ENCODE measurements around the gene FAM8A1.
"Not testable (repeated sequence)": the region's sequence is repeated elsewhere in the genome, so short reads cannot be mapped to it uniquely, and the experiment has no call there.

Gene FAM8A1

GRCh38 chr6:17599877-17600526 lies at the start of gene FAM8A1:
Gene FAM8A1 (plus strand): TSS chr6:17600302. CDS start chr6:17600410, 108 bp downstream.
- peak; percentile 95 for DNase-seq

GRCh38 chr6:17551383-17551958 lies 48.6 kb upstream of the FAM8A1 start:
- no peak for DNase-seq

GRCh38 chr6:17552861-17553260 lies 47.2 kb upstream of the FAM8A1 start:
- no peak for DNase-seq

GRCh38 chr6:17556014-17556413 lies 44.1 kb upstream of the FAM8A1 start:
- no peak for DNase-seq

- DNase-seq, result no peak
These were observed 37.5 kb upstream of the FAM8A1 start for GRCh38 chr6:17562636-17563035.

- DNase-seq, result no peak
These were observed 34.7 kb upstream of the FAM8A1 start for GRCh38 chr6:17565399-17565798.

GRCh38 chr6:17574866-17575560 lies 25.1 kb upstream of the FAM8A1 start:
- no peak for DNase-seq

GRCh38 chr6:17577059-17577458 lies 23.0 kb upstream of the FAM8A1 start:
- DNase-seq, result no peak

GRCh38 chr6:17580518-17581048 lies 19.5 kb upstream of the FAM8A1 start:
- DNase-seq, result no peak

- not testable (repeated sequence) for DNase-seq
These were observed 18.8 kb upstream of the FAM8A1 start for GRCh38 chr6:17581282-17581681.

GRCh38 chr6:17583811-17584210 lies 16.3 kb upstream of the FAM8A1 start:
- DNase-seq, result no peak

- DNase-seq, result peak; percentile 54
These were observed 15.8 kb upstream of the FAM8A1 start for GRCh38 chr6:17584241-17584803.

- DNase-seq, result no peak
These were observed 14.2 kb upstream of the FAM8A1 start for GRCh38 chr6:17585766-17586490.

- not testable (repeated sequence) for DNase-seq
These were observed 13.5 kb upstream of the FAM8A1 start for GRCh38 chr6:17586623-17587022.

- no peak for DNase-seq
These were observed 12.1 kb upstream of the FAM8A1 start for GRCh38 chr6:17588011-17588410.

- DNase-seq, result no peak
These were observed 10.6 kb upstream of the FAM8A1 start for GRCh38 chr6:17589406-17590096.

GRCh38 chr6:17591287-17591686 lies 8.8 kb upstream of the FAM8A1 start:
- no peak for DNase-seq

GRCh38 chr6:17593246-17593645 lies 6.9 kb upstream of the FAM8A1 start:
- no peak for DNase-seq

GRCh38 chr6:17596085-17596484 lies 4.0 kb upstream of the FAM8A1 start:
- no peak for DNase-seq

GRCh38 chr6:17600527-17601385 lies 654 bp downstream of the FAM8A1 start:
- peak; percentile 55 for DNase-seq

- no peak for DNase-seq
These were observed 1.2 kb downstream of the FAM8A1 start for GRCh38 chr6:17601386-17601703.

Data from CD4-positive, alpha-beta T cell treated with Interleukin-12 subunit alpha and Interleukin-12 subunit beta, for 1 hour (primary cell).